ENCODE measurements around the gene URB1. TPM values are rescaled to one million over a fixed set of nuclear protein-coding genes. Genes with fewer than 3 reads are reported as not detected.

URB1 gene
- total and polyA plus RNA-seq, 9 of the 15 experiments (the other 6 are each of a cell fraction or from before 2014, with no cell fraction given): 0.97 to 53.6 (median 21.5) TPM

DNA sequence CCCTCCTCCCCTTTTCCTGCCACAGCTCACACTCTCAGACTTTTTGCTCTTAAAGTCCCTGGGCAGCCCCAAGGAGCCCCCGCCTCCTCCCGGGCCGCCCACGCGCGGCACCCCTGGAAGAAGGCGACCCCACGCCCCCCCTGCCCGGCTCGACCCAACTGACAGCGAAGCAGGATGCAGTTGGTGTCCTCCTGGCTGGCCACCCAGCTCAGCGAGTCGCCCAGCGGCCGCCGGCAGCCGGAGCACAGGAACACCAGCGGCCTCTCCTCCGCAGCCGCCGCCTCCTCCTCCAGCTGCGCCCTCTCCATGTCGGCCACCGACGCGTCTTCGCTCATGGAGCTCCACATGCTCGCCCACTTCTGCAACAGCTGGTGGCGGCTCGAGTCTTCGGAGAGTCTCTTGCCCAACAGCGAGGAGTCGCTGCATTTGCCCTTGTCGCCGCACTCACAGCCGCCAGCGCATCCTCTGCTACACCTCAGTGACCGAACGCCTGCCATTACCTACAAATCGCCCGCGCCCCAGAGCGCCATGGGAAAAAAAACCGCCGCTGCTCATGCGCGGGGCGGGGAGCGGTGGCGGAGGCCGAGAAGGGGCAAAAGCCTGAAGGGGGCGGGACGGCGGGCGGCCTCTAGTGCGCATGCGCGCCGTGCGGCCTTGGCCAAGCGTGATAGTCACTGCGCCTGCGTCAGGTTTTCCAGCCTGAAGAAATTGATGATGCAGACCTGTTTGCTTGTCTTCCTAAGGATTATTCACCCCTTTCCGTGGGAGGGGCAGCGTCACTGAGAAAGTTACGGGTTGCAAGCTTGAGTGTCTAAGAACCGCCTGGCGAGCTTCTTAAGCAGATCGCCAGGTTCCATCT is 114.1 kb downstream of the URB1 start, which contains the start of gene MIS18A (continued):
- TF ChIP-seq ZBTB40 (IDR thresholded peaks at IDR 0.05) (no peak), ZBTB40 (CRISPR knock-in tag; IDR thresholded peaks at IDR 0.05) (no peak), RFX5 (IDR thresholded peaks at IDR 0.05; ENCODE audit: low read depth, low read length) (no peak), HNRNPLL (IDR thresholded peaks at IDR 0.05; ENCODE audit: low read depth, low read length, poor library complexity, severe bottlenecking) (peak; percentile 64), ZNF76 (CRISPR knock-in tag; IDR thresholded peaks at IDR 0.05; ENCODE audit: borderline replicate concordance) (no peak), SAFB (IDR thresholded peaks at IDR 0.05; ENCODE audit: borderline replicate concordance, low read depth, low read length) (peak; percentile 45; the same call in 1 of the 2 replicates), ZNF57 (CRISPR knock-in tag; IDR thresholded peaks at IDR 0.05) (no peak)
- TF ChIP-seq, protein P1, sequence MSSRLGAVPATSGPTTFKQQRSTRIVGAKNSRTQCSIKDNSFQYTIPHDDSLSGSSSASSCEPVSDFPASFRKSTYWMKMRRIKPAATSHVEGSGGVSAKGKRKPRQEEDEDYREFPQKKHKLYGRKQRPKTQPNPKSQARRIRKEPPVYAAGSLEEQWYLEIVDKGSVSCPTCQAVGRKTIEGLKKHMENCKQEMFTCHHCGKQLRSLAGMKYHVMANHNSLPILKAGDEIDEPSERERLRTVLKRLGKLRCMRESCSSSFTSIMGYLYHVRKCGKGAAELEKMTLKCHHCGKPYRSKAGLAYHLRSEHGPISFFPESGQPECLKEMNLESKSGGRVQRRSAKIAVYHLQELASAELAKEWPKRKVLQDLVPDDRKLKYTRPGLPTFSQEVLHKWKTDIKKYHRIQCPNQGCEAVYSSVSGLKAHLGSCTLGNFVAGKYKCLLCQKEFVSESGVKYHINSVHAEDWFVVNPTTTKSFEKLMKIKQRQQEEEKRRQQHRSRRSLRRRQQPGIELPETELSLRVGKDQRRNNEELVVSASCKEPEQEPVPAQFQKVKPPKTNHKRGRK (tag; IDR thresholded peaks at IDR 0.05): no peak
- TF ChIP-seq, protein P2, sequence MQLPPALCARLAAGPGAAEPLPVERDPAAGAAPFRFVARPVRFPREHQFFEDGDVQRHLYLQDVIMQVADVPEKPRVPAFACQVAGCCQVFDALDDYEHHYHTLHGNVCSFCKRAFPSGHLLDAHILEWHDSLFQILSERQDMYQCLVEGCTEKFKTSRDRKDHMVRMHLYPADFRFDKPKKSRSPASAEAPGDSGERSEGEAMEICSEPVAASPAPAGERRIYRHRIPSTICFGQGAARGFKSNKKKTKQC (CRISPR knock-in tag; IDR thresholded peaks at IDR 0.05): peak; percentile 85
- TF ChIP-seq, protein P3, sequence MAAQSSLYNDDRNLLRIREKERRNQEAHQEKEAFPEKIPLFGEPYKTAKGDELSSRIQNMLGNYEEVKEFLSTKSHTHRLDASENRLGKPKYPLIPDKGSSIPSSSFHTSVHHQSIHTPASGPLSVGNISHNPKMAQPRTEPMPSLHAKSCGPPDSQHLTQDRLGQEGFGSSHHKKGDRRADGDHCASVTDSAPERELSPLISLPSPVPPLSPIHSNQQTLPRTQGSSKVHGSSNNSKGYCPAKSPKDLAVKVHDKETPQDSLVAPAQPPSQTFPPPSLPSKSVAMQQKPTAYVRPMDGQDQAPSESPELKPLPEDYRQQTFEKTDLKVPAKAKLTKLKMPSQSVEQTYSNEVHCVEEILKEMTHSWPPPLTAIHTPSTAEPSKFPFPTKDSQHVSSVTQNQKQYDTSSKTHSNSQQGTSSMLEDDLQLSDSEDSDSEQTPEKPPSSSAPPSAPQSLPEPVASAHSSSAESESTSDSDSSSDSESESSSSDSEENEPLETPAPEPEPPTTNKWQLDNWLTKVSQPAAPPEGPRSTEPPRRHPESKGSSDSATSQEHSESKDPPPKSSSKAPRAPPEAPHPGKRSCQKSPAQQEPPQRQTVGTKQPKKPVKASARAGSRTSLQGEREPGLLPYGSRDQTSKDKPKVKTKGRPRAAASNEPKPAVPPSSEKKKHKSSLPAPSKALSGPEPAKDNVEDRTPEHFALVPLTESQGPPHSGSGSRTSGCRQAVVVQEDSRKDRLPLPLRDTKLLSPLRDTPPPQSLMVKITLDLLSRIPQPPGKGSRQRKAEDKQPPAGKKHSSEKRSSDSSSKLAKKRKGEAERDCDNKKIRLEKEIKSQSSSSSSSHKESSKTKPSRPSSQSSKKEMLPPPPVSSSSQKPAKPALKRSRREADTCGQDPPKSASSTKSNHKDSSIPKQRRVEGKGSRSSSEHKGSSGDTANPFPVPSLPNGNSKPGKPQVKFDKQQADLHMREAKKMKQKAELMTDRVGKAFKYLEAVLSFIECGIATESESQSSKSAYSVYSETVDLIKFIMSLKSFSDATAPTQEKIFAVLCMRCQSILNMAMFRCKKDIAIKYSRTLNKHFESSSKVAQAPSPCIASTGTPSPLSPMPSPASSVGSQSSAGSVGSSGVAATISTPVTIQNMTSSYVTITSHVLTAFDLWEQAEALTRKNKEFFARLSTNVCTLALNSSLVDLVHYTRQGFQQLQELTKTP (IDR thresholded peaks at IDR 0.05; ENCODE audit: low read depth in 1 of 2, partially characterized antibody in 2 of 2): peak; percentile 47 to 70
